Fibroblast of pulmonary artery (primary cell): ENCODE results near the gene ACSL6.

Experiments
- DNase-seq: peaks from one replicate; pipeline ENCODE4 v3.0.0-alpha.2; 2010; ENCODE audit warnings: low read depth
- H3K4me3 ChIP-seq: replicated peaks from 2 replicates; pipeline ENCODE4 v1.5.1; 2011; ENCODE audit warnings: low read depth, mild to moderate bottlenecking, control low read depth, low read length, moderate library complexity
- CTCF ChIP-seq: IDR thresholded peaks from 2 replicates; pipeline ENCODE4 v1.5.1; 2011; ENCODE audit warnings: mild to moderate bottlenecking, control low read depth, low read length, inconsistent platforms; ENCODE audit errors: missing control alignments

The ACSL6 gene

GRCh38 chr5:131988601-131989000 lies 22.9 kb downstream of the ACSL6 start:
- no peak for TF ChIP-seq CTCF
- H3K4me3 ChIP-seq = no peak overlapping the region
- no peak for DNase-seq

- no peak for DNase-seq
- no peak for TF ChIP-seq CTCF
- no peak overlapping the region for H3K4me3 ChIP-seq
Measured at GRCh38 chr5:131987251-131987650, 24.2 kb downstream of the ACSL6 start.

- no peak for TF ChIP-seq CTCF
- DNase-seq = no peak
- H3K4me3 ChIP-seq = no peak overlapping the region
Measured at GRCh38 chr5:131986161-131986912, 25.1 kb downstream of the ACSL6 start.

- no peak for DNase-seq
- TF ChIP-seq CTCF = no peak
- no peak overlapping the region for H3K4me3 ChIP-seq
Measured at GRCh38 chr5:131984956-131985665, 26.3 kb downstream of the ACSL6 start.

- no peak overlapping the region for H3K4me3 ChIP-seq
- TF ChIP-seq CTCF = no peak
- DNase-seq = peak; percentile 7
Measured at GRCh38 chr5:131983244-131983771, 28.1 kb downstream of the ACSL6 start.

GRCh38 chr5:131981516-131981915 lies 29.9 kb downstream of the ACSL6 start:
- H3K4me3 ChIP-seq = no peak overlapping the region
- DNase-seq = no peak
- no peak for TF ChIP-seq CTCF

- TF ChIP-seq CTCF = no peak
- no peak overlapping the region for H3K4me3 ChIP-seq
- no peak for DNase-seq
Measured at GRCh38 chr5:131980696-131981095, 30.8 kb downstream of the ACSL6 start.
